Measurements from ENCODE around the gene P2RX7.
A peak's percentile ranks its signal among the peaks of the same experiment; 100 is the strongest.

The P2RX7 gene

DNA sequence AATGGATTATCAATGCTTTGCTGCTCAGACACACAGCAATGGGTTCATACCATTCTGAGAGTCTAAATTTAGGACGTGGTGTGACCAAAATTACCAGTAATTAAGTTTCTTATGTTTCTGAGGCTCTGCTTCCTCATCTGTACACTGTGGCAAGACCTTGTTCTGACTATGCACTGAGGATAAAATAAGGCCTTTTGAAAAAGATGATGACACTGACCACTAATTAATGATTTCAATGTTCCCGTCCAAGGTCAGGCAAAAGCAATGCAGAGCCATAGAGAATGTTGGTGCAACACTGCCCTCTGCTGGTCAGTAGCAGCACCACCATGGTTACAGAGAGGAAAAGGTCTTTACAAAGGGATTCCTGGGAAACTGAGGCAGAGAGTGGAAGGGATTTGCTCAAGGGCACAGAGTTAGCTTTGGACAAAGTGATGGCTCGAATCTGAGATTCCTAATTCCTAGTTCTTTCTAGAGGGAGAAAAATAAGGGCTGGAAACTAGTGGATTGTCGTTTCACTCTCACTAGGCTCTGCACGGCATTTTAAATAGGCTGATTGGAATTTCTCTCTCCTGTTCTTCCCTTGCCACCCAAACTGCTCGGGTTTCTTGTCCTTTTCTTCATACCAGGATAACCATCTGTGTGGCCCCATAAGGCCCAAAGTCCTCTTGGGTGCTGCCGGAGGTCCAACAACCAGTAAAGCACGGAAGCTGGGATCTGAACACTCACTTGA, 22.3 kb upstream of the P2RX7 start:
- DNase-seq (ENCODE audit: low read depth in 3 of 3) = peak in 2 of 3 experiments; percentile 34 to 48

DNA sequence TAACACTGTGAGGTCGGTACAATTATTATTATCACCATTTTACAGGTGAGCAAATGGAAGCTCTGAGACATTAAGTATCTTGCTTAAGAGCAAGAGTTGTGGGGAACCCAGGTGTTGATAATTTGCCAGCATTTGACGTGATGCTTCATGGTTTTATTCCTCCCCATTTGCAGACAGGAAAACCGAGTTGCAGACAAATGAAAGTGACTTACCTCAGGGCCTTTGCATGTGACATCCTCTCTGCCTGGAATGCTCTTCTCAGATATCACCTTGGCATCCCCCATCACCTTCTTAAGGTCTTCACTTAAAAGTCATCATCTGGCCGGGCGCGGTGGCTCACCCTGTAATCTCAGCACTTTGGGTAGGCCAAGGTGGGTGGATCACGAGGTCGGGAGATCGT, 21.0 kb upstream of the P2RX7 start:
- no peak for DNase-seq (ENCODE audit: low read depth in 3 of 3)

DNA sequence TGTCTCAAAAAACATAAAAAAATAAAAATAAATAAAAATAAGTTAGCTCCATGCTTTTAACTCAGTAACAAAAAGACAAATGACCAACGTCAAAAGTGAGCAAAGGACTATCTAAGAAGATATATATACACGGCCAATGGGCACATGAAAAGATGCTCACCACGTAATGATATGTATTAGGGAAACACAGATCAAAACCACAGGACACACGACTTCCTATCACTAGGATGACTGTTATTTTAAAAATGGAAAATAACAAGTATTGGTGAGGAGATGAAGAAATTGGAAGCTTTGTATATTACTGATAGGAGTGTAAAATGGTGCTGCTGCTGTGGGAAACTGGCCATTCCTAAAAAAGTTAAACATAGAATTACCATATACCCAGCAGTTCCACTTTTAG, 20.2 kb upstream of the P2RX7 start:
- no peak for DNase-seq (ENCODE audit: low read depth in 3 of 3)

DNA sequence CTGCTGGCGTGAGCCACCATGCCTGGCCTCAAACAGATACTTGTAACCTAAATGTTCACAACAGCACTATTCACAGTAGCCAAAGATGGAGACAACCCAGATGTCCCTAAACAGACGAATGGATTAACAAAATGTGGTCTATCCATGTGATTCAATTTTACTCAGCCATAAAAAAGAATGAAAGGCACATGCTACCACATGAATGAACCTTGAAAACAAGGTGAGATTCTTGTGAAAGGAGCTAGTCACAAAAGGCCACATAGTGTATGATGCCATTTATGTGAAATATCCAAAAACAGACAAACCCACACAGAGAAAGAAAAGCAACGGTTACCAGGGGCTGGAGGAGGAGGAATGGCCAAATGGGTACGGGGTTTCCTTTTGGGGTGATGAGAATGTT, 19.6 kb upstream of the P2RX7 start:
- no peak for DNase-seq (ENCODE audit: low read depth in 3 of 3)

DNA sequence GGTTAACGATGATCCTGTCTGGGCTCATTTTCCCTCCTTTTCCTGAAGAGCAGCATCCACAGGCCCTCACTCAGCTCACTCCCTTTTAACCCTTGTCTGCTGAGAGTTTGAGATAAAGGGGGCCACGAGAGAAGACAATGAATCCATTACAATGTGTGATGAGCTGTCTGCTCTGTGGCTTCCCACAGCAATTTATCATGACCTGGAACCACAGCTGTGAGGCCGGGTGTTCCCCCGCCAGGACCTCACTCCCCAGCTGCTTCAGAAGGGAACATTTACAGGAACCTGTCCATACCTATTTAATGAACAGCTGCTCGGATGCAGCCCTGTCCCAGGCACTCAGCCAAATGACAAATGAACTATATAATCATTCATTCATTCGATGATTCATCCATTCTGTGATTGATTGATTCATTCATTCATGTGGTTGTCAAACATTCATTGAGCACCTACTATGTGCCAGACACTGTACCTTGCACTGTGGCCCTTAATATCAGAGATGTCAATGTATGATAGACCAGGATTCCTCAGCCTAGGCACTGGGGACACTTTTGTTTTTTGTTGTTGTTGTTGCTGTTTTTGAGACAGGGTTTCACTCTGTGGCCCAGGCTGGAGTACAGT, 18.5 kb upstream of the P2RX7 start:
- DNase-seq (ENCODE audit: low read depth in 3 of 3) = no peak

DNA sequence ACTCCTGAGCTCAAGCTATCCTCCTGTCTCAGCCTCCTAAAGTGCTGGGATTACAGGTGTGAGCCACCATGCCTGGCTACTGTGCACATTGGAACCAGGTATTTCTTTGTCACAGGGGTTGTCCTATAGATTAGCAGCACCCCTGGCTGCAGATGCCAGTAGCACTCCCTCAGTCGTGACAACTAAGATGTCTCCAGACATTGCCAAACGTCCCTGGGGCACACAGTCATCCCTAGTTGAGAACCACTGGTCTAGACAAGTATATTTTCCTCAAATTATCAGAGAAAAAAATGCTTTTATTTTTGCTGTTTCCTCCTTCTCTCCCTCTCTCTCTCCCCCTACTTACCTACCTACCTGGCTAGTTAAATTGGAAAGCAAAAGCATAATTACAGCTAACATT, 17.9 kb upstream of the P2RX7 start:
- DNase-seq (ENCODE audit: low read depth in 3 of 3) = no peak

DNA sequence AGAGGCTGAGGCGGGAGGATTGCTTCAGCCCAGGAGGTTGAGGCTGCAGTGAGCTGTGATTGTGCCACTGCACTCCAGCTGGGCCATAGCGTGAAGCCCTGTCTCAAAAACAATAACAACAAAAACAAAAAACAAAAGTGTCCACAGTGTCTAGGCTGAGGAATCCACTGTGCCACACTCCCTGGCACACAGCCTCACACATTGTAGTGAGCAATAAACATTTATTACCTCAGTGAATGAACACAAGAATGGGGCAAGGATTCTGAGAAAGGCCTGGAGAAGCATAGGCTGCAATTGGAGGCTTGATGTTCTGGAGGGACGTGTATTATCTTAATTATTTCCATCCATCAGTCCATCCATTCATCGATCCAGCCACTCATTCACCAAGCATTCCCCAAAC, 17.1 kb upstream of the P2RX7 start:
- no peak for DNase-seq (ENCODE audit: low read depth in 3 of 3)

DNA sequence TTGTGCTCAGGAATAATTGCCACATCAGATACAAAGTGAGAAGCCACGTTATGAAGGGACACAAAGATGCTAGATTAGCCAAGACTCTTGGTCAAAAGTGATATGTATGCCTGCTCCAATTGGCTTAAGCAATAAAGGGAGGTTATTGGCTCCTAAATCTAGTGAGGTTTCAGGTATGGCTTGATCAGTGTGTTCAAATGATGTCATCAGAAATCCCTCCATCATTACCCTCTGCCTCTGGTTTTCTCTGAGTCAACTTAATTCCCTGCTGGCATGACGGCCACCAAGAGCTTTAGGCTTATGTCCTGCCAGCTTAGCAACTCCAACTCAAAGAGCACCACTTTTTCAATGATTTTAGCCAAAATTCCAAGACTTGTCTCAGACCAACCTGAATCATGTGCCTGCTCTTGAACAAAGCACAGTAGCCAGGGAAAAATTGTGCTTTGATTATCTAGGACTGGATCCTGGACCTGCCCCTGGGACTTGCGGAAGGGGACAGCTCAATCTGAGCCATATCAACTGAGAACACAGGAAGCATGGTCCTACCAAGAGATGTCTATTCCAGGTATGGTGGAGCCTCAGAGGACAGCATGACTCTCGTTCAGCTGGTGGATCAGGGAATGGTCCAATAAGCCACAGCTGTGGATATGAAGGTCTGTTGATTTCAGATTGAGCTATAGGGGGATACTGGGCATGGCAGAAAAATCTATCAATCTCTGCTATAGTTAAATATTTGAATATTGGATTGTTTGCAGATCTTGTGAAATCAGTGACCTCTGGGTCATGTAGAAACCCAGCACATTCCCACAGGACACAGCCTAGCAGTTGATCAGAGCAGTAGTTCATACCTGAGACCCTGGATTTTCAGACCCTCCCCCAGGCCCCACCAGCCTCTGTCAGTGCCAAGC, 16.1 kb upstream of the P2RX7 start:
- DNase-seq (ENCODE audit: low read depth in 3 of 3) = no peak

DNA sequence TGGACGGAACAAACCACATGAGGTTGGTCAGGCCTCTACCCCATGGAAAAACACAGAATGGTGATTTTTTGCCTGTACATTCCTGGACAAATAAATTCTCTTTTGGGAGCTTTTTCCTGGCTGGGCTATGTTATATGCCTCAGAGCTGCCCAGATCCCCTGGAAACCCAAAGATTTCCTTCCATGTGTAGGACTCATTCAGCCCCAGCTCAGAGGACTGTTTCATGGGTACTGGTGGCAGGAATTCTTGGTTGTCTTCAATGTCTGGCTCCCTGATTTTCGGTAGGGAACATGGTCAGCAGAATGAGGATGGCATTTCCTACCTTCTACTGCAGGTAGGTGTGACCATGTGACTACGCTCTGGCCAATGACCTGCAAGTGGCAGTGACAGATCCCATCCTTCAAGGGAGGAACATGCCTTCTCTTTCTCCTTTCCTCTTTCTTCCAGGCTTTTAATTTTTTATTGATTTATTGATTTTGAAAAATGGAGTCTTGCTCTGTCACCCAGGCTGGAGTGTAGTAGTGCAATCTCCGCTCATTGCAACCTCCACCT, 15.4 kb upstream of the P2RX7 start:
- DNase-seq (ENCODE audit: low read depth in 3 of 3) = no peak

DNA sequence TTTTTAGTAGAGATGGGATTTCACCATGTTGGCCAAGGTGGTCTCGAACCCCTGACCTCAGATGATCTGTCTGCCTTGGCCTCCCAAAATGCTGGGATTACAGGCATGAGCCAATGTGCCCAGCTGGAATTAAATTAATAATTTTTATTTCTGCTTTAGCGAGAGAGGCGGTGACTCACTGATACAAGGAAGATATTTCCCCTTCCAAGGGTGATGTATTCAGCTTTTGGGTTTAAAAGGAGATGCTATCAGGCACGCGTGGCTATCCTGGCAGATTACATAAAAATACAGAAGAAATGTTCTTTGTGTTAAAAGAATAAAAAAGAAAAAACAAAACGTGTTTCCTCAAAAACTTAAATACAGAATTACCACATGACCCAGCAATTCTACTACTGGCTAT, 12.4 kb upstream of the P2RX7 start:
- DNase-seq (ENCODE audit: low read depth in 3 of 3) = no peak

DNA sequence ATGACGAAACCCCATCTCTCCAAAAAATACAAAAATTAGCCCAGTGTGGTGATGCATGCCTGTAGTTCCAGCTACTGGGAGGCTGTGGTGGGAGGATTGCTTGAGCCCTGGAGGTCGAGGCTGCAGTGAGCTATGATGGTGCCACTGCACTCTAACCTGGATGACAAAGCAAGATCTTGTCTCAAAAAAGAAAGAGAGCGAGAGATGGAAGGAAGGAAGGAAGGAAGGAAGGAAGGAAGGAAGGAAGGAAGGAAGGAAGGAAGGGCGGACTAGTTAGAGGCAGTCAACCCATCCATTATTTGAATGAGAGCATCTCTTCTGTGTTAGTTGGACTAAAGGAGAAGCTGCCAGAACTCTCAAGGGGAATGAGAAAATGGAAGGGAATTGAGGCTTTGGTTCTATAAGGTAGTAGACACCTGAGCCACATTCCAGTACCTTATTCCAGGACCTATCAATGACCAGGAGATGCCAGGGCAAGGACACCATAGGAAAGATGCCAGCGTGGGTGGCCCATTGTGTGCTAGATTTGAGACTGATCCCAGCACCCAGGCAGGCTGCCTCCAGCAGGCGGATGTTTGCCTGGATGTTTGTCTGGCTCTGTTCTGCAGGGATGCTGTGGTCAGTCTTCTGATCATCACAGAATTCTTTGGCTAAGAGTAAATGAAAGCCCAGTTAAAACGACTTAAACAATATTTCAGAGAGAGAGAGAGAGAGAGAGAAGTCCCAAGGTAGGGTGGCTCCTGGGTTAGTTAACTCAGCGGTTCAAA, 11.5 kb upstream of the P2RX7 start:
- DNase-seq (ENCODE audit: low read depth in 3 of 3) = no peak

DNA sequence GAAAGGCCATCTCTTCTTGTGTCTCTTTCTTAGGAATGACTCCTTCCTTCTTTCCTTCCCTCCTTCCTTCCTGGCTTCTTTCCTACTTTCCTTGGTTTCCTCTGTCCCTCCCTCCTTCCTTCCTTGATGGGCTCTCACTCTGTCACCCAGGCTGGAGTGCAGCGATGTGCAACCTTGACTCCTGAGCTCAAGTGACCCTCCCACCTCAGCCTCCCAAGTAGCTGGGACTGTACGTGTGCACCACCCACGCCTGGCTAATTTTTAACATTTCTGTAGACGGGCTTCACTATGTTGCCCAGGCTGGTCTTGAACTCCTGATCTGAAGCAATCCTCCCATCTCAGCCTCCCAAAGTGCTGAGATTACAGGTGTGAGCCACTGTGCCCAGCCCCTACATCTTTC, 10.9 kb upstream of the P2RX7 start:
- no peak for DNase-seq (ENCODE audit: low read depth in 3 of 3)

DNA sequence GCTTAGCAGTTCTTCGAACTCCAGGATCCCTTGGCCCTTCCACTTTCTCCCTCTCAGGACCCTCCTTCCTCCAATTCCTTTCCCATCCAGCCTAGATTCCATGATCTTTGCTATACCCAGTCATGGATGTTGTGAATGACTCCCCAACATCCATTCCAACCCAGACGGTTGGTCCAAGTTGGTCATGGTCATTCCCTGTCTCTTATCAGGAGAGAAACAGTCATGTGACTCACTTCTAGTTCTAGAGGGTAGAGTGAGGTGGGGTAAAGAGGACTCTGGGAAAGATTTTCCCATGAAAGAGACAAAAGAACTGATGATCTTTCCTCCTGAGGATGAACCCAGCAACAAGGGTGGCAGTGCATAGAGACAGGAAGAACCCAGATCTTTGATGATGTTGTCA, 9.2 kb upstream of the P2RX7 start:
- DNase-seq (ENCODE audit: low read depth in 3 of 3) = no peak

DNA sequence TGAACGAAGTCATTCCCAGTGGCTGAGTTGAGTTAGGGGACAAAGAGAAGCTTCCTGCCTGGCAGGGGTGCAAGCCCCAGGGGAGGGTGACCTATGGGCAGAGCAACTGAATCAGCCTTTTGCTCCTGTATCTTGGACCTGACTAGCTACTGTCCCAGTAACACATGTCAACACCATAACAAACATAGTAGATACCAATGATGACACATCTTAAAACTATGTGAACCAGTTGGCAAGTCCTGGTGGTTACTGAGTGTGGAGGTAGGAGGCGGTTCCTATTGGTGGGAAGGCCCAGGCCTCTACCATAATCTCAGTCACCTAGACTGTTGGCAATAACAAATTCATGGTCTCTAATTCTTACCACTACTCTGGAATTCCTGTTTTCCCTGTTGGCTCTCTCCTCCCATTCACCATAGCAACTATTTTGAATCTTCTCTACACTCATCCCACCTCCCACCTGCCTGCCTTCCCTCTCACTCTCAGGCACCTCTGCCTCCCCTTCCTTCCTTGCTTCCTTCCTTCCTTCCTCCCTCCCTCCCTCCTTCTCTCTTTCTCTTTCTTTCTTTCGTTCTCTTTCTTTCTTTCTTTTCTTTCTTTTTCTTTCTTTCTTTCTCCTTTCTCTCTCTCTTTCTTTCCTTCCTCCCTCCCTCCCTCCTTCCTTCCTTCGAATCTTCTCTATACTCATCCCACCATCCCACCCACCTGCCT, 8.1 kb upstream of the P2RX7 start:
- DNase-seq (ENCODE audit: low read depth in 3 of 3) = no peak

DNA sequence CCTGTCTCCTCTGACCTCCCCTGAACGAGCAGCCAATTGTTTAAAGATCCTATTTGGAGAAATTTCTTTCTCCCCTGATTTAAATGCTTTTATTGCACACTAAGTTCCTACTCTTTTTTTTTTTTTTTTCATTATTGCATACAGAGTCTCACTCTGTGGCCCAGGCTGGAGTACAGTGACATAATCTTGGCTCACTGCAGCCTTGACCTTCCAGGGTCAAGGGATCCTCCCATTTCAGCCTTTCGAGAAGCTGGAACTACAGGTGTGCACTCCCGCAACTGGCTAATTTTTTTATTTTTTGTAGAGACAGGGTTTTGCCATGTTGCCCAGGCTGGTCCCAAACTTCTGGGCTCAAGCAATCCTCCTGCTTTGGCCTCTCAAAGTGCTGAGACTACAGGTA, 5.2 kb upstream of the P2RX7 start:
- DNase-seq (ENCODE audit: low read depth in 3 of 3) = no peak

DNA sequence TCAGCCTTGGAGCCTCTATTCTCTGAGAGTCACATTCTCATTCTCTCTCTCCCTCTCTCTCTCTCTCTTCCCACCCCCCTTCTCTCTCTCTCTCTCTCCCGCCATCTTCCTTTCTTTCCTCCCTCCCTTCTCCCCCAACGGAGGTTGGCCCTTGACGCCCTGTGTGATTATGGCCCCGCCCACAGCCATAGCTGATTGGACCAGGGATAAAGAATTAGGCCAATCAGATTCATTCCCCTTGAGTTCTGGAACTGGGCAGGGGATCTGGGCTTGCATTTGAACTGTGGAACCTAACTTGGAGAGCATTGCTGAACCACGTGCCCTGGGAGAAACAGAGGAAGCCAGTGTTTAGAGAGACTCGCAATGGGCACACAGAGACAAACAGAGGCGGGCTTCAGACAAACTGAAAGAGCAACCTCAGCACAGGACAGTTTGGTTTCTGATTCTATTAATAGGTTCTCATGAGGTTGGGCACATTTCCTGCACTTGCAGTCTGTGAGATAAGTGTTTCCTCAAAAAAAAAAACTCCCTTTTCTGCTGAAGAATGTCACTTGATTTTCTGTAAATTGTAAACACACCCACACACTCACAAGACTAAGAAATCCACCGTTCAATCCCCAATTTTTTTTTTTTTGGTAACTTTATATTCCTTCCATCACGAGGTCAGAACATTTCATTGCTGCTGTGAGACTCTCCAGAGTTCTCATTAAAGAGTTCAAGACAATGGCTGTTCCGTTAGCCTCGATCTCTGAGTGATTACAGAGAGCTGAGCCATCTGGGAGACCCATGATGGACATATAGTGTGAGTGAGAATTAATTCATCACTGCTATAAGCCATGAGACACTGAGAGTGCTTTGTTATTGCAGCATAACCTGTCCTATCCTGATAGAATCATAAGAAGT, 3.5 kb upstream of the P2RX7 start:
- peak; percentile 59 to 77 (median 75) for DNase-seq (ENCODE audit: low read depth in 3 of 3)

DNA sequence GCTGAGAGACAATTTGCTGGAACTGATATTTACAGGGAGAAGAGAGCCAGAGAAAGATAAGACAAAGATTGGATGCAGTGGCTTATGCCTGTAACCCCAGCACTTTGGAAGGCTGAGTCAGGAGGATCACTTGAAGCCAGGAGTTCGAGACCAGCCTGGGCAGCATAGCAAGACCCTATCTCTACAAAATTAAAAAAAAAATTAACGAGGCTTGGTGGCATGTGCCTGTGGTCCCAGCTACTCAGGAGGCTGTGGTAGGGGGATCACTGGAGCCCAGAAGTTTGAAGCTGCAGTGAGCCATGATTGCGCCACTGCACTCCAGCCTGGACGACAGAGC, 2.9 kb upstream of the P2RX7 start:
- no peak for DNase-seq (ENCODE audit: low read depth in 3 of 3)

DNA sequence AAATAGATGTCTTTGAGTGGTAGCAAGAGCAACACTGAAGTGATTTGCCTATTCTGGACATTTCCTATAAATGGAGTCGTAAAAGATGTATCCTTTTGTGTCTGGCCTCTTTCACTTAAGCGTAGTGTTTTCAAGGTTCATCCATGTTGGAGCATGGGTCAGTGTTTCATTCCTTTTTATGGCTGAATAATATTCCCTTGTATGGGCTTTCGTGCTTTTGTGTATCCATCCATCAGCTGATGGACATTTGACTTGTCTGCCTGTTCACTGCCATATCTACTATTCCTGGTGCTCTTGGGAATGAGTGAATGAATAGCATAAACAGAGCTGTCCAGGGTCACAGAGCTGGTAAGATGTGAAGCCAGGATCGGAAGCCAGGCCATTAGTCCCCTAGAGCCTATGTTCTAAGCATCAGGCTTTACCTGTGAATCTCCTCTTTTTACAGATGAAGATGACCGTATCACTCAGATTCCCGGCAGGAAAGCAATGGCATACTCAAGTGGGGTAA, 1.8 kb upstream of the P2RX7 start:
- no peak for DNase-seq (ENCODE audit: low read depth in 3 of 3)

DNA sequence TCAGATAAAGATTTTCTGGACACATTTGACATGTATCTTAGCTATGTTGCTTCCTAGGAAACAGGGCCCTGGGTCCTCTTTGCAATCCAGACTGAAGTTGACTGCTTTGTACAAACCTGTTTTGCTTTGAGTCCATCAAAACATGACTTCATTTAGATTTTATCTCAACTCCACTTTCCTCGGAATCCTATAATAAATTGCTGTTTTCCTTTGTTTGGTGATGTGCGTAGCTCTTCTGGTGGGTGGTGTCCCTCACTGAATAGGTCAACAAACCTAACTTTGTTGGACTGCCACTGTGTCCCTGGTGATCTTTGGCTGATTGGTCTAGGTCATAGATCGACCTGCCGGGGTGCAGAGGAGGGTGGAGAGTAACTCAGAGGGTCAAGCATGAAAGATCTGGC, 735 bp upstream of the P2RX7 start:
- DNase-seq (ENCODE audit: low read depth in 3 of 3) = no peak

DNA sequence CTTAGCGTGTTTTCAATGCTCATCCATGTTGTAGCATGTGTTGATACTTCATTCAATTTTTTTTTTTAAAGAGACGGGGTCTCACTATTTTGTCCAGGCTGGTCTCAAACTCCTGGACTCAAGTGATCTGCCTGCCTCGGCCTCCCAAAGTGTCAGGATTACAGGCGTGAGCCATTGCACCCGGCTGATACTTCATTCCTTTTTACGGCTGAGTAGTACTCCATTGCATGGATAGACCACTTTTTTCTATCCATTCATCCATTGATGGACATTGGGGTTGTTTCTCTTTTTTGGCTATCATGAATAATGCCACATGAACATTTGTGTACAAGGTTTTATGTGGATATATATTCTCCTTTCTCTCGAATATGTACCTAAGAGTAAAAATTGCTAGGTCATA, 1.2 kb downstream of the P2RX7 start:
- no peak for DNase-seq (ENCODE audit: low read depth in 3 of 3)
